Effector memory CD4-positive, alpha-beta T cell (primary cell): ENCODE measurements around the gene DNASE1.

Experiments
- DNase-seq, 3 donors: peaks; one replicate each; pipeline ENCODE4 v3.0.0-alpha.2; 2020
- H3K27ac ChIP-seq: 2 replicates; pipeline ENCODE4 v1.7.0; 2013; ENCODE audit warnings: mild to moderate bottlenecking, low read length, moderate library complexity; ENCODE audit not compliant: insufficient read depth, poor library complexity, severe bottlenecking
- H3K27me3 ChIP-seq: replicated peaks from 2 replicates; pipeline ENCODE4 v1.7.0; 2013; ENCODE audit warnings: mild to moderate bottlenecking, low read length; ENCODE audit not compliant: insufficient read depth, control insufficient read depth, poor library complexity, severe bottlenecking
- H3K36me3 ChIP-seq: 2 replicates; pipeline ENCODE4 v1.7.0; 2013; ENCODE audit warnings: mild to moderate bottlenecking, low read length, moderate library complexity; ENCODE audit not compliant: control insufficient read depth, insufficient read depth
- H3K4me1 ChIP-seq: 2 replicates; pipeline ENCODE4 v1.7.0; 2013; ENCODE audit warnings: low read length, mild to moderate bottlenecking; ENCODE audit not compliant: control insufficient read depth, insufficient read depth, poor library complexity, severe bottlenecking
- H3K4me3 ChIP-seq: 2 replicates; pipeline ENCODE4 v1.7.0; 2013; ENCODE audit warnings: low read length, low read depth, mild to moderate bottlenecking; ENCODE audit not compliant: insufficient read depth, poor library complexity, severe bottlenecking
- H3K9me3 ChIP-seq: 2 replicates; pipeline ENCODE4 v1.7.0; 2013; ENCODE audit warnings: mild to moderate bottlenecking, low read length, moderate library complexity; ENCODE audit not compliant: control insufficient read depth

The DNASE1 gene

DNA sequence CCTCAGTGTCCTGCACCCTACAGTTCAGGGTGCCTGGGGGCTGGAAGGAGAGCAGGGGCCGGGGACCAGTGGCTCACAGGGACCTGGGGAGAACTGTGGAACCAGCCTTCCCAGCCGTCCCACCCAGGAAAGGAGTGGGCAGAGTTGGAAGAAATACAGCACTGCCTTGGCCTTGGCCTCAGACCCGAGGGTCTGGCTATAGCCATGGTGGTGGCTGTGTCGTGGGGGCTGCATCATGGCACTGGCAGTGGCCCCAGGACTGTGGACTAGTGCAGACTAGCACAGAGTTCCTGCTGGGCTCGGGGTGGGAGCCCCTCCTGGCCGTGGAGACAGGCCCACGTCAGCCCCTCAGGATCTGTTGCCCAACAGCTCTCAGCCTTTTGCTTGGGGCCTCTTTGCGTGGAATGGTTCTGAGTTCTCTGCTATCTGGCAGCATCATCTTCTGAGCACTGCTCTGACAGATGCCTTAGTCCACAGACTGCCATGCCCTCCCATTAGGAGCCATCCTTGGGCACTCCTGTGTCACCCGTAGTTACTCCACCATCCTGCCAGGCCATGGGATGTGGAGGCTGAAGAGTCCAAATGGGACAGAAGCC lies 12.6 kb upstream of the DNASE1 start:
- Histone ChIP-seq H3K36me3 (peaks cover 21% of the 10 kb centered on the region), H3K9me3 (no peaks in the 10 kb centered on the region), H3K4me1 (peaks cover 7% of the 10 kb centered on the region), H3K27me3 (no peaks in the 10 kb centered on the region), H3K27ac (no peak overlapping the region), H3K4me3 (no peak overlapping the region)
- DNase-seq: no peak

DNA sequence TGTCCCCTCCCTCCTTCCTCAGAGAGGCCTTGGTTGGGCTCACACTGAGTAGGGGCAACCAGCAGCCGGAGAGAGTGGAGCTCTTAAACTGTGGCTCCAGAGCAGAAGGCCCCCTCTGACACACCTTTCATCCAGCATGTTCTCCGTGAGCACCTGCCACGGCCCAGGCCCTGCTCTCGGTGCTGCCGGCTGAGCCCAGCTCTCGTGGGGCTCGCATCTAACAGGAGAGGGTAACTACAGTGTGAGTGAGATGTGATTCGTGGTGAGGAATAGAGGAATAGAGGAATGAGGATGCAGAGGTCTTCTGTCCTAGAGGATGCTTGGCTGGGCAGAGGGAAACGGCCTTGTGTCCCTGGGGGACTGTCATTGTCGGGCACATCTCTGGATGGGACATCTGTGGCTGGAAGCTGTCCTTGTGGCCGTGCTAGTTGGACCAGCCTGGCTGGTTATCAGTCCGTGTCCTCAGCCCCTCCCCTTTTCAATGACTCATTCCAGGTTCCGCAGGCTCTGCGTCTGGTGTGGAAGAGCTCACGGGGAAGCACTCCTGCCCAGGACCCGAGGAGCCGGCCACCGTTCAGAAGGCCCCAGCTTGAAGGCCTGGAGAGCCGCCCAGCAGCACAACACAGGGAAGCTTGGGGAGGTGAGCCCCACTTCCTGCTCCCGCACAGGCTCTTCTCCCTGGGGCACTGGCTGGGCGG lies 11.9 kb upstream of the DNASE1 start:
- Histone ChIP-seq H3K27me3 (no peaks in the 10 kb centered on the region), H3K36me3 (peaks cover 21% of the 10 kb centered on the region), H3K4me3 (no peak overlapping the region), H3K27ac (no peak overlapping the region), H3K9me3 (no peaks in the 10 kb centered on the region), H3K4me1 (peaks cover 2% of the 10 kb centered on the region)
- DNase-seq: no peak

DNA sequence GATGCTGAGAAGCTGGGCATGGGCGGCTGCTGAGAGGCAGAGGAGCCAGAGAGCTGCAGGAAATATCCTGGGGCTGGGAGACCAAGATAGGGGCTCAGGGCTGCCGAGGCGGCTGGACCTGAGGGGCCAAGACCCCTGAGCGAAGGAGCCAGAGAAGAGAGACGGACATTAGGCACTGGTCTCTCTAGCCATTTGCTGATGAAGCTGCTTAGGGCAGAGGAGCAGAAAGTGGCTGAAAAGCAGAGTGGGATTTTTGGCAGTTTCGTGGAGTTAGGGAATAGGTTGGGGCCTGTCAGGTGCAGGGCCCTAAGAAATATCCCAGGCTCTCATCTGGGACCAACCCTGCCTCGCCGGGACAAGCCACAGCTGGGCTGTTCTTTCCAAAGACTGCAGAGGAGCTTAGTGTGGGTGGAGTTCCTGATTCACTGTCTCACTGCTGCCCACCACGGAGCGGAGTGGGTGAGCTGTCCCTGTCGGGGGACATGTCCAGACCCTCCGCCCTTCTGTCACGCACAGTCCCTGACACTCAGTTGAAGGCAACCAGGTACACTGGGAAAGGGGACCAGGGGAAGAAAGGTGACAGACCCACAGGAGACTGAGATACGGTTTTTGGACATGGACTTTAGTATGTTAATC lies 11.3 kb upstream of the DNASE1 start:
- H3K36me3 ChIP-seq: peaks cover 21% of the 10 kb centered on the region
- DNase-seq: no peak
- no peak overlapping the region for H3K4me3 ChIP-seq

DNA sequence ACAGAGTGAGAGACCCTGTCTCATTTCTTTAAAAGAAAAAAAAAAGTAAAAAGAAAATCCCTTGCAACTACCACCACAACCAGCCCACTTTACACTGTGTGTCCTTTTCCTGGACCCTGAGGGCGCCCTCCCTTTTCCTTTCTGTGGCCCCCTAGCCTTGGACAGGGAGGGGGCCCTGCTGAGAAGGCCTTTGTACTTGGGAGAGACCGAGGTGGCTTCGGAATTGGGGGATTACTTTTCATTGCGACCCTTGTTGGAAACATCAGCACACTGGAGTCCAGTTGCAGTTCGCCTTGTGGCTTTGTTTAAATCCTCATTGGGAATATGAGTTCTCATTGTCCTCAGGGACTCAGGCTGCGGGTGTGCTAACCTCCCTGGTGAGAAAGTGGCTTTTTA lies 9.4 kb upstream of the DNASE1 start:
- peaks cover 21% of the 10 kb centered on the region for H3K36me3 ChIP-seq
- no peak for DNase-seq
- no peaks in the 10 kb centered on the region for H3K27me3 ChIP-seq
- no peak overlapping the region for H3K4me3 ChIP-seq
- H3K27ac ChIP-seq: no peak overlapping the region
- H3K4me1 ChIP-seq: no peaks in the 10 kb centered on the region
- H3K9me3 ChIP-seq: no peaks in the 10 kb centered on the region

More for the DNA sequence above, 11.3 kb upstream of the DNASE1 start:
- Histone ChIP-seq H3K9me3 (no peaks in the 10 kb centered on the region), H3K27me3 (no peaks in the 10 kb centered on the region), H3K4me1 (no peaks in the 10 kb centered on the region), H3K27ac (no peak overlapping the region)

DNA sequence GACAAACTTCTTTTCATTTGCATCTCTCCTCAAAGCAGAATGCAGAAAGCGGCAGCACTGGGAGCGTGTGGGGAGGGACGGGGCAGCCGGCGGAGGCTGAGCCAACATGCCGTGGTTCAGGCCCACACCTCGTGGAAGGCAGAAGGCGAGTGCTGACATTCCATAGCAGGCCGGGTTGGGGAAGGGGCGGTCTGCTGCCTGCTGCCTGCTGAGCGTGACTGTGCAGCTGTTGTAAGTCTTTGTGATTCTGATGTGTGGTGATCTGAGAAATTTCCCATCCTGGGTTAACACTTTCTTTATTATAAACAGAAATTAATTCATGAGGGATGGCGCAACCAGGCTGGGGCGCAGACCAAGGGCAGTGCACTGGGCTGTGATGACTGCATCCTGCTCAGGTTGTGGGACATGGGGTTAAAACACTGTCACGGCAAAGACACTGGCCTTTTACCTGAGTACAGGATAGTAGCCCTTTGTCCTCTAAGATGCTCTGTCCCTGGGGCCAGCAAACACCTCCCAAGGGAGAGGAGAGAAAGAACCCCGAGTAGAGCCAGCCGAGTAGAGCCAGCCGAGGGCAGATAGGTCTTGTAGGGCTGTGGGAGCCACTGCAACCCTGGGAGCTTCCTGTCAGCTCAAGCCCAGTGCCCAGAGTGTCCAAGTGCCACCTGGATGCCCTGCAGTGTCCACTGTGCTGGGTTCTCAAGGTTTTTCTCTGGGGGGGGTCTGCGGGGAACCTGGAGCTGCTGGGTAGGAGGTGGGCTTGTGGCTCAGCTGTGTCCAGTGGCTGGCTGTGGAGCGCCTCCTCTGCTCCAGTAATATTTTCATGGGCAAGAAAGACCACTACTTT lies 8.8 kb upstream of the DNASE1 start:
- no peak overlapping the region for H3K4me3 ChIP-seq

DNA sequence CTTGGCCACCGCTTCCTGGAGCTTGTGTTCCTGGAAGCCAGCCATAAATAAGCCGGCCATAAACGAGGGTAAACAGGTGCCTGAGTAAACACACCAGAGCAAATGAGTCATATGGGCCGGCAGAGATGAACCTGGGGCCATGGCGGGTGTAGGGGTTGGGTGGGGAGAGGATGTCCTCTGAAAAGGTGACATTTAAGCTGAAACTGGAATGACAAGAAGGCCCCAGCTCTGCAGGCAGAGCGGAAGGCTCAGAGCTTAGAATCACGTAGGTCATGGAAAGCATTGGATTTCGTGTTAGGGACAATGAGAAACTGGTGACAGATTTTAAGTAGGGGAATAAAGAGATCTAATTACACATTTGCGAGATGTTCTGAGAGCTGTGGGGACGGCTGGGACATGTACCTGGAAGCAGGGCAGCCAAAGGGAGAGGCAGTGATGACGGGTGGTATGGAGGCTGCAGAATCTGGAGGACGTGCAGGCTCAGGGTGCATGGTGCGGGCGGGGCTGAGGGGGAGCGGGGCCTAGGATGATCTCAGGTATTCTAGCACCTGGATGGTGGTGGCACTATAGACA lies 8.1 kb upstream of the DNASE1 start:
- peaks cover 11% of the 10 kb centered on the region for H3K36me3 ChIP-seq
- H3K4me3 ChIP-seq: no peak overlapping the region
- no peak overlapping the region for H3K27ac ChIP-seq
- no peaks in the 10 kb centered on the region for H3K4me1 ChIP-seq
- no peaks in the 10 kb centered on the region for H3K27me3 ChIP-seq
- no peaks in the 10 kb centered on the region for H3K9me3 ChIP-seq
- no peak for DNase-seq

More for the DNA sequence above, 8.8 kb upstream of the DNASE1 start:
- no peak for DNase-seq
- no peaks in the 10 kb centered on the region for H3K4me1 ChIP-seq
- H3K27ac ChIP-seq: no peak overlapping the region
- H3K9me3 ChIP-seq: no peaks in the 10 kb centered on the region
- peaks cover 18% of the 10 kb centered on the region for H3K36me3 ChIP-seq
- H3K27me3 ChIP-seq: no peaks in the 10 kb centered on the region

DNA sequence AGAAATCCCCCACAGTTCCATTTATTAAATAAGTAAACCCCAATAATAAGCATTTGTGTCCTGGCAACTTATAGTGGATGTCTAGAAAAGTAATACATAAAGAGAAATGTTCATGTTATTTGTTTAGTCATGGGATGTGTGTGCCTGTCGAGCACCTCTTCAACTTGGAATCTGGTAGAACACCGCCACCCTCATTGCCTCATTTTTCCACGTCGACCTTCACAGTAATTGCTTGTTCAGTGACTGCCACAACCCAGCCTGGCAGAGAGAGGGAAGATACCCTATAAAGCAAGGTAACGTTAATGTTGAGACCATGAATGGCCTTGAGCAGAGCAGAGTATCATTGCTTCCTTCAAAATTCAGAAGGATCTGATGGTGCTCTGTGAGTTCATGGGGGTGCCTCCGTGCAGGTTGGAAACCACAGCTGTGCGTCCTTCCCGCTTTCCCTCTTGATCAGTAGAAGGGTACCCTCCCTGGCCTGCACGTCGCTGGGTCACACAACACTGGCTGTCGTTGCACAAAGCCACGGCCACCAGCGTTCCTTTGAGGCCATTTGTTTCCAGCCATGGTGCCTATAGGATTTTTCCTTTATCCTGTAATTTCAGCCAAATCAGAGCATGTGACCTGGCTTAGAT lies 3.7 kb upstream of the DNASE1 start:
- H3K27me3 ChIP-seq: no peaks in the 10 kb centered on the region
- H3K27ac ChIP-seq: no peak overlapping the region
- DNase-seq: no peak

DNA sequence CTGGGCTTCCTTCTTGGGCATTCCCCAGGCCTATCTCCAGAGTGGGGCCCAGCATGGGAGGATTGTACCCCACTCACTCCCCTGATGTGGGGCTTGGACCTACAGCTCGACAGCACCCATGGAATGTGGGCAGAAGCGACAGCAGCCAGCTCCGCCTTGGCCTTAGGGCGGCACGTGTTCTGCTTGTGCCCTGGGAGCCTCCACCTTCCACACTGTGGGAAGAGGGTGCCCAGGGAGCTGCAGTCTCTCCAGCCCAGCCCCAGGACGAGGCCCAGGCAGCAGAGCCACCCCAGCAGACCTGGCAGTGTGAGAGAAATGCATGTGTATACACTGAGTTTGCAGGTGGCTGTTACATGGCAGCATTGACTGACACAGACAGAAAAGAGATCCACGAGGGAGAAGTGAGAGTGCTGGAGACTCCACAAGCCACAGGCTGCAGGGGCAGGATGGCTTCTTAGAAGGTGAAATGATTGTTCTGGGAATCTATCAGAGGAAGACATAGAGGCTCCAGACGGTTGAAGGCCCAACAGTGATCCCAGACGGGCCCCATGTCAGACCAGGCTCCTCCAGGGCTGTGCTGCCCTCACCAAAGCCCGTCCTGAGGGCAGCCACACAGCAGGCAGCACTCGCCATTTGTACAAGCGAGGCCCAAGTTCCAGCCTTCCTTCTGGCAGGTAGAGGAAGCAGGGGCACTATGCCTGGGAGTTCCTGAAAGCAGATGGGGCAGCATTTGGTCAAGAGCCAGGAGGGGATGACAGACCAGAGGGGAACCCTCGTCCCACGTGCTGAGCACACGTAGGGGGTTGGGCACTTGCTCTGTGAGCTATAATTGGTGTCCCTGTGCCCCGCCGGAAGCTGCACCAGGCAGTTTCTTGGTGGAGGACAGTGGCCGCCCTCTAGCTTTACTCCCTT lies 2.8 kb upstream of the DNASE1 start:
- no peaks in the 10 kb centered on the region for H3K4me1 ChIP-seq
- H3K36me3 ChIP-seq: peaks cover 7% of the 10 kb centered on the region
- DNase-seq: no peak
- H3K9me3 ChIP-seq: no peaks in the 10 kb centered on the region
- H3K27me3 ChIP-seq: no peaks in the 10 kb centered on the region
- H3K4me3 ChIP-seq: no peak overlapping the region
- H3K27ac ChIP-seq: no peak overlapping the region

More for the DNA sequence above, 3.7 kb upstream of the DNASE1 start:
- no peaks in the 10 kb centered on the region for H3K36me3 ChIP-seq
- H3K4me3 ChIP-seq: no peak overlapping the region
- no peaks in the 10 kb centered on the region for H3K4me1 ChIP-seq
- no peaks in the 10 kb centered on the region for H3K9me3 ChIP-seq
